ENCODE measurements around the gene RBKS.

- no peak for TF ChIP-seq CTCF (conservative IDR thresholded peaks at IDR 0.05; ENCODE audit: low read depth, low read length)
- no peak for TF ChIP-seq EZH2 (IDR thresholded peaks at IDR 0.05; ENCODE audit: borderline replicate concordance, low read depth, low read length, poor library complexity, severe bottlenecking)
These were observed 113.5 kb downstream of the RBKS start for GRCh38 chr2:27776696-27777095.

Data from A673 (cell line).